Measurements from ENCODE around the gene GIMAP7.

DNA sequence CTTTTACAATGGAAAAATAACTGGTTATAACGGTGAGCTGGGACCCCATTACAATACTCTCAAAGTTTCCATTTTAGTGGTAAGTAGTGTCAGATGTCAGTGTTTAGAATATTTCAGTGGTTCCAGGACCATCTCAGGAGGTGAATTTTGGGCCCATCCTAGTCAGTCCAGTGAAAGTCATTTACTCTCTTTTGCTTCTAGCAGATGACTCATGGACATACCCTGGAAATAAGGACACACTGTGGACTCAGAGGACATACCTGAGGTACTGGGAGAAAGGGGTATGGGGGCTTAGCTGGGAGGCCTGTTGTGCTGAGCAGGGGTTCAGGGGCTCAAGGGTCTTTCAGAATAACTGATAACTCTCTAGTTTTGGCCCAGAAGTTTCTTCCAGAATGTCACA, 51.9 kb downstream of the GIMAP7 start:
- TF ChIP-seq, protein P1, sequence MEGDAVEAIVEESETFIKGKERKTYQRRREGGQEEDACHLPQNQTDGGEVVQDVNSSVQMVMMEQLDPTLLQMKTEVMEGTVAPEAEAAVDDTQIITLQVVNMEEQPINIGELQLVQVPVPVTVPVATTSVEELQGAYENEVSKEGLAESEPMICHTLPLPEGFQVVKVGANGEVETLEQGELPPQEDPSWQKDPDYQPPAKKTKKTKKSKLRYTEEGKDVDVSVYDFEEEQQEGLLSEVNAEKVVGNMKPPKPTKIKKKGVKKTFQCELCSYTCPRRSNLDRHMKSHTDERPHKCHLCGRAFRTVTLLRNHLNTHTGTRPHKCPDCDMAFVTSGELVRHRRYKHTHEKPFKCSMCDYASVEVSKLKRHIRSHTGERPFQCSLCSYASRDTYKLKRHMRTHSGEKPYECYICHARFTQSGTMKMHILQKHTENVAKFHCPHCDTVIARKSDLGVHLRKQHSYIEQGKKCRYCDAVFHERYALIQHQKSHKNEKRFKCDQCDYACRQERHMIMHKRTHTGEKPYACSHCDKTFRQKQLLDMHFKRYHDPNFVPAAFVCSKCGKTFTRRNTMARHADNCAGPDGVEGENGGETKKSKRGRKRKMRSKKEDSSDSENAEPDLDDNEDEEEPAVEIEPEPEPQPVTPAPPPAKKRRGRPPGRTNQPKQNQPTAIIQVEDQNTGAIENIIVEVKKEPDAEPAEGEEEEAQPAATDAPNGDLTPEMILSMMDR (IDR thresholded peaks at IDR 0.05): no peak
- no peak for TF ChIP-seq EZH2 (IDR thresholded peaks at IDR 0.05; ENCODE audit: borderline replicate concordance, insufficient read depth, low read depth, low read length, poor library complexity, severe bottlenecking)
